AG04449 (cell line): Measurements from ENCODE around the gene CDC25B.

Source experiments
- CTCF ChIA-PET: fragments of 350-600 bp; formaldehyde crosslinking; extraction: SDS; loops from one replicate; lab custom pipeline; 2021; ENCODE audit warnings: antibody characterized with exemption; lab: Yijun Ruan, JAX
- POLR2A ChIA-PET: fragments of 400-600, 350-600 bp; formaldehyde crosslinking; extraction: SDS; loops from one replicate; lab custom pipeline; 2020; ENCODE audit warnings: antibody characterized with exemption, inconsistent platforms; lab: Yijun Ruan, JAX
- DNase-seq: peaks from one replicate; pipeline ENCODE4 v3.0.0-alpha.2; 2010; ENCODE audit warnings: low read depth, low spot score
- H3K4me3 ChIP-seq: 2 replicates; pipeline ENCODE4 v1.5.1; 2011; ENCODE audit warnings: low read depth, mild to moderate bottlenecking, control low read depth, low read length
- TF ChIP-seq, protein P1 (sequence below): IDR thresholded peaks from one replicate; pipeline ENCODE4 v1.5.1; 2011; ENCODE audit warnings: mild to moderate bottlenecking, moderate library complexity, low read length, control low read depth, inconsistent platforms; ENCODE audit not compliant: insufficient read depth; ENCODE audit errors: missing control alignments

Gene CDC25B

DNA sequence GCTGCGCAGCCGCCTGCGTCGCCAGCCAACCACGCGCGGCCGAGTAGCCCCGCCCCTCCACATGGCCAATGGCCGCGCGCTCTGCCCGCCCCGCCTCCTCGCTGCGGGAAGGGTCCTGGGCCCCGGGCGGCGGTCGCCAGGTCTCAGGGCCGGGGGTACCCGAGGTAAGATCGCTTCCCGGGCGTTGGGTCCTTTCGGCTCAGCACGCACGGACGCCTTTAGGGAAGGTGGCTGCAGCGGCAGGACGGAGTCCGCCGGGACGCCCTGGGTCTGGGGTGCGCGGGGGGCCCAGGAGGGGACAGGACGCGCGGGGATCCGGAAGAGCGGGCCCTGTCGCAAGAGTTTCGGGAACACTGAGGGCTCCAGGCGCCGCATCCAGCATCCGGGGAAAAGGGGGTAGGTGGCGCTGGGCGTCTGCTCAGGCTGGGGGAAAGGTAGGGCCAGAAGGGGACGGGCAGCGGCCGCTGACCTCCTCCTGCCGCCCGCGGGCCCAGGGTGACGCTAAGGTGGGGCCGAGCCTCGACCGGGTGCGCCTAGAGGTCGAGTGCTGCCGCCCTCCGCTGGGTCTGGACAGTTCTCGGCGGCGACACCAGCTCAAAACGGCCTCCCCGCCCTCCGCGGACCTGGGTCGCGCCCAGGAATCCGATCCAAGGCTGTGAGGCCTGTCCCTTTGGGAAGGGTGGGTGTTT, 50.8 kb downstream of the CDC25B start, which contains the start of gene MAVS:
Gene MAVS (plus strand): TSS at position 95 of the 689 bp plus-strand sequence. CDS start 7,791 bp downstream, outside the sequence.
- no peak for DNase-seq
- POLR2A ChIA-PET, result interaction anchor here (0.6 kb wide), 1 partner anchor 57 kb away, joined by 4 read pairs; no protein-coding TSS in a partner anchor
- CTCF ChIA-PET, result interaction anchor here (1.7 kb wide), 1 partner anchor 11 kb away, joined by 5 read pairs; no protein-coding TSS in a partner anchor
- TF ChIP-seq, protein P1, sequence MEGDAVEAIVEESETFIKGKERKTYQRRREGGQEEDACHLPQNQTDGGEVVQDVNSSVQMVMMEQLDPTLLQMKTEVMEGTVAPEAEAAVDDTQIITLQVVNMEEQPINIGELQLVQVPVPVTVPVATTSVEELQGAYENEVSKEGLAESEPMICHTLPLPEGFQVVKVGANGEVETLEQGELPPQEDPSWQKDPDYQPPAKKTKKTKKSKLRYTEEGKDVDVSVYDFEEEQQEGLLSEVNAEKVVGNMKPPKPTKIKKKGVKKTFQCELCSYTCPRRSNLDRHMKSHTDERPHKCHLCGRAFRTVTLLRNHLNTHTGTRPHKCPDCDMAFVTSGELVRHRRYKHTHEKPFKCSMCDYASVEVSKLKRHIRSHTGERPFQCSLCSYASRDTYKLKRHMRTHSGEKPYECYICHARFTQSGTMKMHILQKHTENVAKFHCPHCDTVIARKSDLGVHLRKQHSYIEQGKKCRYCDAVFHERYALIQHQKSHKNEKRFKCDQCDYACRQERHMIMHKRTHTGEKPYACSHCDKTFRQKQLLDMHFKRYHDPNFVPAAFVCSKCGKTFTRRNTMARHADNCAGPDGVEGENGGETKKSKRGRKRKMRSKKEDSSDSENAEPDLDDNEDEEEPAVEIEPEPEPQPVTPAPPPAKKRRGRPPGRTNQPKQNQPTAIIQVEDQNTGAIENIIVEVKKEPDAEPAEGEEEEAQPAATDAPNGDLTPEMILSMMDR, result no peak
- peak within 1 kb of the TSS; percentile 88 for H3K4me3 ChIP-seq

- no peak for DNase-seq
- CTCF ChIA-PET, result interaction anchor here (1.7 kb wide), 1 partner anchor 11 kb away, joined by 5 read pairs; no protein-coding TSS in a partner anchor
- TF ChIP-seq, protein P1, result no peak
- POLR2A ChIA-PET, result no interaction called here
- peak overlapping the region; percentile 88 for H3K4me3 ChIP-seq
Measured at GRCh38 chr20:3847429-3847940, 51.4 kb downstream of the CDC25B start.

GRCh38 chr20:3848565-3848964, 52.5 kb downstream of the CDC25B start:
- POLR2A ChIA-PET, result no interaction called here
- DNase-seq, result no peak
- CTCF ChIA-PET, result interaction anchor here (1.2 to 2.1 kb wide), 2 partner anchors 30 to 91 kb away, joined by 3 to 7 read pairs; no protein-coding TSS in a partner anchor
- TF ChIP-seq, protein P1, result no peak
- H3K4me3 ChIP-seq, result no peak overlapping the region; the same call in 1 of the 2 replicates

DNA sequence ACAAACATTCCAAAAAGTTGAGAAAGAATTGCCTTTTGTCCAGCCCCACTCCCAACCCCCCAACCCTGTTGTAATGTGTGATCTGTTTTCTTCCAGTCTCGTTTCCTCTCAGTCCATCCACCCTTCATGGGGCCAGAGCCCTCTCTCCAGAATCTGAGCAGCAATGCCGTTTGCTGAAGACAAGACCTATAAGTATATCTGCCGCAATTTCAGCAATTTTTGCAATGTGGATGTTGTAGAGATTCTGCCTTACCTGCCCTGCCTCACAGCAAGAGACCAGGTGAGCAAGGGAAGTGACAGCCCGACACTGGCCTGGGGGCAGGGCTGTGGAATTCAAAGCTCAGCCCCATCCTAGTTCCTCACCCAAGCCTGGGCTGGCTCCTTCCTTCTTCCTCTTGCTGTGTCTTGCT, 58.4 kb downstream of the CDC25B start:
- H3K4me3 ChIP-seq, result no peak overlapping the region
- ChIA-PET CTCF (interaction anchor here (0.7 to 5.3 kb wide), 27 partner anchors 9 to 177 kb away, joined by 3 to 52 read pairs (median 5); partner anchors contain the start of genes ADISSP, AP5S1, CENPB and SPEF1), POLR2A (no interaction called here)
- TF ChIP-seq, protein P1, result no peak
- no peak for DNase-seq
